GM10248 (cell line): Measurements from ENCODE around the gene KLHL17.
A peak's percentile ranks its signal among the peaks of the same experiment; 100 is the strongest.

ENCODE experiments used
- CTCF ChIA-PET: fragments of 300-600 bp; sonication (Branson Sonifier 250); formaldehyde crosslinking; extraction: SDS; loops from one replicate; lab custom pipeline; 2021; ENCODE audit warnings: antibody characterized with exemption; lab: Yijun Ruan, JAX
- POLR2A ChIA-PET: fragments of 350-650 bp; sonication (Branson Sonifier 250); formaldehyde crosslinking; extraction: SDS; loops from one replicate; lab custom pipeline; 2020; ENCODE audit warnings: antibody characterized with exemption; lab: Yijun Ruan, JAX
- DNase-seq: peaks from one replicate; pipeline ENCODE4 v3.0.0; 2012; ENCODE audit errors: extremely low spot score
- CTCF ChIP-seq: IDR thresholded peaks from 2 replicates; pipeline ENCODE4 v1.5.1; 2012; ENCODE audit warnings: mild to moderate bottlenecking, low read depth; ENCODE audit errors: extremely low read depth, missing control alignments, control extremely low read depth

The KLHL17 gene

DNA sequence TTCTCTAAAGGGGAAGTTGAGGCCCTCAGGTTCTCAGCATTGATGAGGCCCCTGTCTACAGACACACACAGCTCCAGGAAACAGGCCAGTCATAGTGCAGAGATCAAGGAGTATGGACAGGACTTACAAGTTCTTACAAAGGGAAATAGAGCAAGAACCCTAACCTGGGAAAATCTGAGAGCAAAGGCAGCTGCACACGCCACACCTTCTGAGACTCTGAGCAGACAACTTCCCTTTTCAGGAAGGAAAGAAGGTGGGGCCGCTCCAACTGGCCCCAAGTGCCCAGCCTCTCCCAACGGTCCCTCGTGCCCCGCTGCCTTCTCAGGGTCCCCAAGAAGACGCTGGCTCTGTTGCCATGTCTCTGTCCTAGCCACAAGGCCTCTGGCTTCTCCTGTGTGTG is 4.9 kb upstream of the KLHL17 start:
- TF ChIP-seq CTCF = no peak
- POLR2A ChIA-PET = no interaction called here
- DNase-seq = no peak
- CTCF ChIA-PET = no interaction called here

- ChIA-PET CTCF (no interaction called here), POLR2A (no interaction called here)
- DNase-seq = no peak
- no peak for TF ChIP-seq CTCF
Measured at GRCh38 chr1:956636-957035, 3.7 kb upstream of the KLHL17 start.

DNA sequence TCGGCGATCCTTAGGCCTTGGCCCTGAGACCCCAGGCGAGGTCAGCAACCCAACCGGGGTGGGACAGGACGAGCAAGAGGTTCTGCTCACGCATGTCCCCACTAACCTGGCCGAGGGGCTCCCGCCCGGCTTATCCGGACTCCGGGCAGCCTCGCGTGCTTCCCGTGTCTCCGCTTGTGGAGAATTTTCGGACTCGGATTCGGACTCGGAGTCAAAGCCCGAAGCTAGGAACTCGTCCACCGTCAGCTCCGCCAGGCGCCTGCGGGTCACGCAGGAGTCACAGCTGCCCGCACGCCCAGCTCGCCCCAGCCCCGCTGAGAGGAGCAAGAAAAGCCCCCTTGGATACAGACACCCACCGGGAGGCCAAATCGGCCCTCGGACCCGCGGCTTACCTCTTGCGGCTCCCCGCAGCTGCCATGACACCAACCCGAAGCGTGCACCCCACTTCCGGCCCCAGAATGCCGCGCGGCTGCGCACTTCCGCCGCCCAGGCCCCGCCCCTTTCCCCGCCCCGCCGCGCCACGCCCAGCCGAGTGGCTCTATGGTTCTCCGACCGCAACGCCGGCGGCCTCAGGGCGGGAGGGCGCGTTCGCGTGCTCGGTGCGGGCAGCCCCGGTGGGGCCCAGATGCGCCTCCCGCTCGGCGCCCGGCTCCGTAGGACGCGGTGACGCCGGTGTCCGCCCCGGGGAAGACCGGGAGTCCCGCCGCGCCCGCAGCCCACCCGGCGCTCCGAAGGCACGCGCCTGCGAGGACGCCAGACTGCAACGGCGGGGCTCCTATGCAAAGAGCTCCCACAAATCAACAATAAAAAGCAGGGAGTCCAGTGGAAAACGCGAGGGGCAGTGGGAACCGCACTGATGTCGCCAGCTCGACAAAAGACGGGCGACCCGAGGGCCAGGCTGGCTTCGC is 1.3 kb upstream of the KLHL17 start, which contains the start of gene NOC2L:
Gene NOC2L, minus strand, starts transcription at position 434 of the 908 bp plus-strand sequence. Its CDS starts 16 bp downstream, at position 418.
- POLR2A ChIA-PET = no interaction called here
- CTCF ChIA-PET = no interaction called here
- DNase-seq = peak; percentile 95
- TF ChIP-seq CTCF = no peak

- TF ChIP-seq CTCF = no peak
- DNase-seq = no peak
- POLR2A ChIA-PET = no interaction called here
- CTCF ChIA-PET = no interaction called here
Measured at GRCh38 chr1:959731-960362, 537 bp upstream of the KLHL17 start.

- TF ChIP-seq CTCF = no peak
- no peak for DNase-seq
- ChIA-PET POLR2A (no interaction called here), CTCF (interaction anchor here (0.7 to 1.0 kb wide), 2 partner anchors 11 to 15 kb away, joined by 3 to 5 read pairs; no protein-coding TSS in a partner anchor)
Measured at GRCh38 chr1:961132-961669, 817 bp downstream of the KLHL17 start.

GRCh38 chr1:962381-963300 is 2.3 kb downstream of the KLHL17 start:
- ChIA-PET POLR2A (no interaction called here), CTCF (interaction anchor here (1.1 kb wide), 1 partner anchor 19 kb away, joined by 3 read pairs; the partner anchor contains the start of gene PERM1)
- no peak for TF ChIP-seq CTCF
- no peak for DNase-seq
